Left hindlimb (tissue), 1 donor: ENCODE results near the gene C1QC.

Source experiments
- DNase-seq: peaks from one replicate; pipeline ENCODE4 v3.0.0-alpha.2; 2018

C1QC gene

GRCh38 chr1:22683547-22683946 lies 40.1 kb downstream of the C1QC start:
- no peak for DNase-seq

GRCh38 chr1:22685591-22686059 lies 42.2 kb downstream of the C1QC start:
- DNase-seq: peak; percentile 88

- DNase-seq: no peak
Observed at GRCh38 chr1:22687191-22687590, 43.8 kb downstream of the C1QC start.

- DNase-seq: no peak
Observed at GRCh38 chr1:22688466-22688865, 45.0 kb downstream of the C1QC start.

GRCh38 chr1:22689505-22689904 lies 46.1 kb downstream of the C1QC start:
- peak; percentile 41 for DNase-seq

GRCh38 chr1:22691031-22691753 lies 47.8 kb downstream of the C1QC start:
- DNase-seq: peak; percentile 17

- no peak for DNase-seq
Observed at GRCh38 chr1:22694172-22694571, 50.7 kb downstream of the C1QC start.

GRCh38 chr1:22696610-22697009 lies 53.2 kb downstream of the C1QC start:
- no peak for DNase-seq
